ENCODE data around the gene SMAD3.

DNA sequence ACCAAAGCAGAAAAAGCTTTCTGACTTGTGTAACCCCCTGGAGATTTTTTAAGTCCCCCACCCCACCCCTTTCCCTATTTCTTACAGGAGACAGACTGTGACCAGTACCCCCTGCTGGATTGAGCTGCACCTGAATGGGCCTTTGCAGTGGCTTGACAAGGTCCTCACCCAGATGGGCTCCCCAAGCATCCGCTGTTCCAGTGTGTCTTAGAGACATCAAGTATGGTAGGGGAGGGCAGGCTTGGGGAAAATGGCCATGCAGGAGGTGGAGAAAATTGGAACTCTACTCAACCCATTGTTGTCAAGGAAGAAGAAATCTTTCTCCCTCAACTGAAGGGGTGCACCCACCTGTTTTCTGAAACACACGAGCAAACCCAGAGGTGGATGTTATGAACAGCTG lies 124.9 kb downstream of the SMAD3 start:
- TF ChIP-seq, protein P1, sequence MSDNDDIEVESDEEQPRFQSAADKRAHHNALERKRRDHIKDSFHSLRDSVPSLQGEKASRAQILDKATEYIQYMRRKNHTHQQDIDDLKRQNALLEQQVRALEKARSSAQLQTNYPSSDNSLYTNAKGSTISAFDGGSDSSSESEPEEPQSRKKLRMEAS (IDR thresholded peaks at IDR 0.05) = no peak
- no peak for TF ChIP-seq TCF12 (IDR thresholded peaks at IDR 0.05; ENCODE audit: low read depth, low read length)
- no peak for TF ChIP-seq MAFK (IDR thresholded peaks at IDR 0.05; ENCODE audit: low read depth, low read length)
- TF ChIP-seq, protein P2, sequence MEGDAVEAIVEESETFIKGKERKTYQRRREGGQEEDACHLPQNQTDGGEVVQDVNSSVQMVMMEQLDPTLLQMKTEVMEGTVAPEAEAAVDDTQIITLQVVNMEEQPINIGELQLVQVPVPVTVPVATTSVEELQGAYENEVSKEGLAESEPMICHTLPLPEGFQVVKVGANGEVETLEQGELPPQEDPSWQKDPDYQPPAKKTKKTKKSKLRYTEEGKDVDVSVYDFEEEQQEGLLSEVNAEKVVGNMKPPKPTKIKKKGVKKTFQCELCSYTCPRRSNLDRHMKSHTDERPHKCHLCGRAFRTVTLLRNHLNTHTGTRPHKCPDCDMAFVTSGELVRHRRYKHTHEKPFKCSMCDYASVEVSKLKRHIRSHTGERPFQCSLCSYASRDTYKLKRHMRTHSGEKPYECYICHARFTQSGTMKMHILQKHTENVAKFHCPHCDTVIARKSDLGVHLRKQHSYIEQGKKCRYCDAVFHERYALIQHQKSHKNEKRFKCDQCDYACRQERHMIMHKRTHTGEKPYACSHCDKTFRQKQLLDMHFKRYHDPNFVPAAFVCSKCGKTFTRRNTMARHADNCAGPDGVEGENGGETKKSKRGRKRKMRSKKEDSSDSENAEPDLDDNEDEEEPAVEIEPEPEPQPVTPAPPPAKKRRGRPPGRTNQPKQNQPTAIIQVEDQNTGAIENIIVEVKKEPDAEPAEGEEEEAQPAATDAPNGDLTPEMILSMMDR (IDR thresholded peaks at IDR 0.05; ENCODE audit: control extremely low read depth in 1 of 3, insufficient read depth in 1 of 3, low read depth in 1 of 3, low read length in 3 of 3) = no peak
- no peak for TF ChIP-seq CEBPB (IDR thresholded peaks at IDR 0.05; ENCODE audit: low read depth, low read length)
- no peak for TF ChIP-seq POLR2AphosphoS5 (IDR thresholded peaks at IDR 0.05; ENCODE audit: low read depth, low read length)
- TF ChIP-seq TAF1 (IDR thresholded peaks at IDR 0.05; ENCODE audit: low read depth, low read length) = no peak

All from H1 (cell line).